Measurements from ENCODE around the gene YOD1. TPM values are rescaled to one million over a fixed set of nuclear protein-coding genes. Genes with fewer than 3 reads are reported as not detected.

The YOD1 gene
- total RNA-seq, 2 experiments from 2014 or later, result 10.1 to 10.2 TPM

- Mint-ChIP-seq H3K9me3 (no peaks in the 10 kb centered on the region), H3K4me1 (peaks cover 3% of the 10 kb centered on the region), H3K27me3 (peaks cover 44% of the 10 kb centered on the region), H3K4me3 (no peak overlapping the region), H3K27ac (no peak overlapping the region), H3K36me3 (no peaks in the 10 kb centered on the region)
- ATAC-seq (ENCODE audit: low read depth) (no peak), DNase-seq (no peak)
- POLR2A ChIA-PET, result no interaction called here
Measured at GRCh38 chr1:207034208-207034607, 16.8 kb downstream of the YOD1 start.

- H3K9me3 Mint-ChIP-seq, result no peaks in the 10 kb centered on the region
- H3K27me3 Mint-ChIP-seq, result peaks cover 51% of the 10 kb centered on the region
- no peaks in the 10 kb centered on the region for H3K36me3 Mint-ChIP-seq
- POLR2A ChIA-PET, result no interaction called here
- DNase-seq, result no peak
- ATAC-seq (ENCODE audit: low read depth), result no peak
- H3K4me3 Mint-ChIP-seq, result no peak overlapping the region
- peaks cover 3% of the 10 kb centered on the region for H3K4me1 Mint-ChIP-seq
- no peak overlapping the region for H3K27ac Mint-ChIP-seq
Measured at GRCh38 chr1:207033302-207033701, 17.7 kb downstream of the YOD1 start.

- Mint-ChIP-seq H3K27me3 (peaks cover 51% of the 10 kb centered on the region), H3K9me3 (no peaks in the 10 kb centered on the region), H3K4me1 (peaks cover 3% of the 10 kb centered on the region), H3K36me3 (no peaks in the 10 kb centered on the region), H3K27ac (no peak within 1 kb of the TSS), H3K4me3 (no peak within 1 kb of the TSS)
- POLR2A ChIA-PET, result no interaction called here
- ATAC-seq (ENCODE audit: low read depth) (no peak), DNase-seq (no peak)
Measured at GRCh38 chr1:207032528-207033017, 18.4 kb downstream of the YOD1 start, which contains the start of gene C1orf116. C1orf116 (minus strand) TSS chr1:207032756; CDS start chr1:207027598, 5,158 bp downstream.

GRCh38 chr1:207031632-207032264, 19.3 kb downstream of the YOD1 start:
- H3K27me3 Mint-ChIP-seq, result peaks cover 56% of the 10 kb centered on the region
- POLR2A ChIA-PET, result no interaction called here
- H3K4me3 Mint-ChIP-seq, result no peak overlapping the region
- H3K4me1 Mint-ChIP-seq, result peaks cover 3% of the 10 kb centered on the region
- DNase-seq, result no peak
- H3K36me3 Mint-ChIP-seq, result no peaks in the 10 kb centered on the region
- ATAC-seq (ENCODE audit: low read depth), result no peak
- H3K9me3 Mint-ChIP-seq, result no peaks in the 10 kb centered on the region
- no peak overlapping the region for H3K27ac Mint-ChIP-seq

GRCh38 chr1:207031016-207031415, 20.0 kb downstream of the YOD1 start:
- ATAC-seq (ENCODE audit: low read depth) (no peak), DNase-seq (no peak)
- no peak overlapping the region for H3K4me3 Mint-ChIP-seq
- peaks cover 3% of the 10 kb centered on the region for H3K4me1 Mint-ChIP-seq
- POLR2A ChIA-PET, result no interaction called here
- H3K27me3 Mint-ChIP-seq, result peaks cover 61% of the 10 kb centered on the region
- H3K36me3 Mint-ChIP-seq, result no peaks in the 10 kb centered on the region
- no peak overlapping the region for H3K27ac Mint-ChIP-seq
- H3K9me3 Mint-ChIP-seq, result no peaks in the 10 kb centered on the region

GRCh38 chr1:207030522-207031009, 20.4 kb downstream of the YOD1 start:
- no peak overlapping the region for H3K4me3 Mint-ChIP-seq
- H3K36me3 Mint-ChIP-seq, result no peaks in the 10 kb centered on the region
- peaks cover 3% of the 10 kb centered on the region for H3K4me1 Mint-ChIP-seq
- no peaks in the 10 kb centered on the region for H3K9me3 Mint-ChIP-seq
- POLR2A ChIA-PET, result no interaction called here
- ATAC-seq (ENCODE audit: low read depth) (no peak), DNase-seq (no peak)
- peaks cover 63% of the 10 kb centered on the region for H3K27me3 Mint-ChIP-seq
- no peak overlapping the region for H3K27ac Mint-ChIP-seq

- Mint-ChIP-seq H3K27me3 (peaks cover 64% of the 10 kb centered on the region), H3K36me3 (no peaks in the 10 kb centered on the region), H3K4me3 (no peak overlapping the region), H3K9me3 (no peaks in the 10 kb centered on the region), H3K27ac (no peak overlapping the region), H3K4me1 (peaks cover 3% of the 10 kb centered on the region)
- DNase-seq (no peak), ATAC-seq (ENCODE audit: low read depth) (no peak)
- POLR2A ChIA-PET, result no interaction called here
Measured at GRCh38 chr1:207029701-207030521, 21.1 kb downstream of the YOD1 start.

GRCh38 chr1:207028884-207029650, 21.9 kb downstream of the YOD1 start:
- H3K4me1 Mint-ChIP-seq, result peaks cover 2% of the 10 kb centered on the region
- H3K27ac Mint-ChIP-seq, result no peak overlapping the region
- ATAC-seq (ENCODE audit: low read depth) (no peak), DNase-seq (no peak)
- no peaks in the 10 kb centered on the region for H3K9me3 Mint-ChIP-seq
- peaks cover 68% of the 10 kb centered on the region for H3K27me3 Mint-ChIP-seq
- H3K36me3 Mint-ChIP-seq, result no peaks in the 10 kb centered on the region
- H3K4me3 Mint-ChIP-seq, result no peak overlapping the region
- POLR2A ChIA-PET, result no interaction called here

GRCh38 chr1:207027921-207028320, 23.1 kb downstream of the YOD1 start:
- DNase-seq (no peak), ATAC-seq (ENCODE audit: low read depth) (no peak)
- POLR2A ChIA-PET, result no interaction called here
- Mint-ChIP-seq H3K9me3 (no peaks in the 10 kb centered on the region), H3K4me1 (peaks cover 2% of the 10 kb centered on the region), H3K27ac (no peak overlapping the region), H3K4me3 (no peak overlapping the region), H3K36me3 (no peaks in the 10 kb centered on the region), H3K27me3 (peaks cover 58% of the 10 kb centered on the region)

- POLR2A ChIA-PET, result no interaction called here
Measured at GRCh38 chr1:207027206-207027777, 23.7 kb downstream of the YOD1 start.

GRCh38 chr1:207026104-207026534, 24.9 kb downstream of the YOD1 start:
- Mint-ChIP-seq H3K27me3 (peaks cover 43% of the 10 kb centered on the region), H3K27ac (no peak overlapping the region), H3K4me3 (no peak overlapping the region), H3K36me3 (no peaks in the 10 kb centered on the region), H3K9me3 (no peaks in the 10 kb centered on the region), H3K4me1 (peaks cover 2% of the 10 kb centered on the region)
- no peak for ATAC-seq (ENCODE audit: low read depth)
- no peak for DNase-seq
- POLR2A ChIA-PET, result interaction anchor here (0.9 kb wide), 1 partner anchor 29 kb away, joined by 3 read pairs; no protein-coding TSS in a partner anchor

More at GRCh38 chr1:207027206-207027777, 23.7 kb downstream of the YOD1 start:
- Mint-ChIP-seq H3K27me3 (peaks cover 55% of the 10 kb centered on the region), H3K4me1 (peaks cover 2% of the 10 kb centered on the region), H3K4me3 (no peak overlapping the region), H3K9me3 (no peaks in the 10 kb centered on the region), H3K36me3 (no peaks in the 10 kb centered on the region), H3K27ac (no peak overlapping the region)
- DNase-seq, result no peak
- no peak for ATAC-seq (ENCODE audit: low read depth)

GRCh38 chr1:207025146-207025880, 25.7 kb downstream of the YOD1 start:
- Mint-ChIP-seq H3K9me3 (no peaks in the 10 kb centered on the region), H3K4me1 (peaks cover 4% of the 10 kb centered on the region), H3K36me3 (no peaks in the 10 kb centered on the region), H3K27ac (no peak overlapping the region), H3K4me3 (no peak overlapping the region), H3K27me3 (peaks cover 41% of the 10 kb centered on the region)
- POLR2A ChIA-PET, result interaction anchor here (0.9 kb wide), 1 partner anchor 30 kb away, joined by 3 read pairs; no protein-coding TSS in a partner anchor
- ATAC-seq (ENCODE audit: low read depth) (no peak), DNase-seq (no peak)
